ENCODE data around the gene MME. TPM values are rescaled to one million over a fixed set of nuclear protein-coding genes. Genes with fewer than 3 reads are reported as not detected.

The MME gene
- total RNA-seq, 2 donors from 2014 or later, result 30.2 to 31.9 TPM

DNA sequence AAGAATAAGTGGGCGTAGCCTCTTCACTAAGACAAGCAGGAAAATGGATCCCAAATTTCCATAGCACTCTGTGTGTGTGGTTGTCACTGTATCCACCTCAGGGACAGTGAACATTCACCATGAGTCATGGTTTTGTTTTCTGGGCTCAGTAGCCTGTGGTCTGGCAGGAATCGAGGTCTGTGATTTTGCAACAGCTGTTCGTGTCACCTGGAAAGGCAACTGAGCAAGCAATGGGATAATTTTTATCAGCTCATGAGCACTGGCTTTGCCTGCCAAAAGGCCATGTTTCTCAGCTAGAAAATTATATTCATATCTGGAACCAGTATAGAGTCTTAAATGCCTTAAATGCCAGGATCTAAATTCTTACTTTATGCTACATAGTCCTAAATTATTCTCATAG, 152.5 kb downstream of the MME start:
- 93 to 97% methylated on average over 3 of the region's 3 CpGs for WGBS, 2 experiments (ENCODE audit: insufficient coverage in 1 of 2, insufficient read length in 1 of 2)
- no peak overlapping the region for H3K27ac ChIP-seq (ENCODE audit: low read depth, low read length)

DNA sequence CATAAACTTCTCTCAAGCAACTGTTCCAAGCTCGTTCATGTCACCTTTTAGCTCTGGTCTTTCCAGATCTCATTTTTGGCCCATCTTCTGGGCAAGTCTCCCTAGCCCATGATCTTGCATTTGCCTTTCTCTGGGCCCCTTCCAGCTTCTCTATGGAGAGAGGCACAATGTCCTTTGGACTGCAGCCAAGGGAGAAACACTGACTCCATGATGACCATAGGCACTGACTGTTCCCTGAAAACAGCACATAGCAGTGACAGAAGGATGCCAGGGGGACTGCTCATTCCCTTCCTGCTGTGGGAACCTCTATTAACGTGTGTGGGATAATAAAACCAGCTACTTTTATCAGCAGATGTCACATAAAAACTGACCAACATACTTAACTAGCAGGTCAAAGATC, 153.1 kb downstream of the MME start:
- no peak overlapping the region for H3K4me3 ChIP-seq (ENCODE audit: low read length)
- TF ChIP-seq, protein P1, sequence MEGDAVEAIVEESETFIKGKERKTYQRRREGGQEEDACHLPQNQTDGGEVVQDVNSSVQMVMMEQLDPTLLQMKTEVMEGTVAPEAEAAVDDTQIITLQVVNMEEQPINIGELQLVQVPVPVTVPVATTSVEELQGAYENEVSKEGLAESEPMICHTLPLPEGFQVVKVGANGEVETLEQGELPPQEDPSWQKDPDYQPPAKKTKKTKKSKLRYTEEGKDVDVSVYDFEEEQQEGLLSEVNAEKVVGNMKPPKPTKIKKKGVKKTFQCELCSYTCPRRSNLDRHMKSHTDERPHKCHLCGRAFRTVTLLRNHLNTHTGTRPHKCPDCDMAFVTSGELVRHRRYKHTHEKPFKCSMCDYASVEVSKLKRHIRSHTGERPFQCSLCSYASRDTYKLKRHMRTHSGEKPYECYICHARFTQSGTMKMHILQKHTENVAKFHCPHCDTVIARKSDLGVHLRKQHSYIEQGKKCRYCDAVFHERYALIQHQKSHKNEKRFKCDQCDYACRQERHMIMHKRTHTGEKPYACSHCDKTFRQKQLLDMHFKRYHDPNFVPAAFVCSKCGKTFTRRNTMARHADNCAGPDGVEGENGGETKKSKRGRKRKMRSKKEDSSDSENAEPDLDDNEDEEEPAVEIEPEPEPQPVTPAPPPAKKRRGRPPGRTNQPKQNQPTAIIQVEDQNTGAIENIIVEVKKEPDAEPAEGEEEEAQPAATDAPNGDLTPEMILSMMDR (conservative IDR thresholded peaks at IDR 0.05), result no peak
- H3K36me3 ChIP-seq (ENCODE audit: control insufficient read depth, insufficient read depth, low read length), result no peaks in the 10 kb centered on the region
- no peaks in the 10 kb centered on the region for H3K27me3 Mint-ChIP-seq (ENCODE audit: insufficient read depth)
- no peaks in the 10 kb centered on the region for H3K27me3 ChIP-seq (ENCODE audit: control insufficient read depth, insufficient read depth, low read length, poor library complexity, severe bottlenecking)
- no peaks in the 10 kb centered on the region for H3K4me1 ChIP-seq (ENCODE audit: control insufficient read depth, insufficient read depth, low read length)
- no peaks in the 10 kb centered on the region for H3K9me3 Mint-ChIP-seq
- H3K4me3 Mint-ChIP-seq, result no peak overlapping the region
- 85 to 89% methylated on average over 2 of the region's 2 CpGs for WGBS, 2 experiments (ENCODE audit: insufficient coverage in 1 of 2, insufficient read length in 1 of 2)
- no peak for DNase-seq
- H3K36me3 Mint-ChIP-seq (ENCODE audit: low read depth), result no peaks in the 10 kb centered on the region
- H3K27ac Mint-ChIP-seq, result no peak overlapping the region
- no peak overlapping the region for H3K9ac ChIP-seq (ENCODE audit: extremely low read depth, low read length, poor library complexity, severe bottlenecking)
- no peak overlapping the region for H3K27ac ChIP-seq (ENCODE audit: low read depth, low read length)
- no peaks in the 10 kb centered on the region for H3K9me3 ChIP-seq (ENCODE audit: control insufficient read depth, low read length)
- no peaks in the 10 kb centered on the region for H3K4me1 Mint-ChIP-seq

More for the DNA sequence above, 152.5 kb downstream of the MME start:
- Histone ChIP-seq H3K4me3 (ENCODE audit: low read length) (no peak overlapping the region), H3K9me3 (ENCODE audit: control insufficient read depth, low read length) (no peaks in the 10 kb centered on the region), H3K27me3 (ENCODE audit: control insufficient read depth, insufficient read depth, low read length, poor library complexity, severe bottlenecking) (no peaks in the 10 kb centered on the region), H3K4me1 (ENCODE audit: control insufficient read depth, insufficient read depth, low read length) (no peaks in the 10 kb centered on the region), H3K9ac (ENCODE audit: extremely low read depth, low read length, poor library complexity, severe bottlenecking) (no peak overlapping the region), H3K36me3 (ENCODE audit: control insufficient read depth, insufficient read depth, low read length) (no peaks in the 10 kb centered on the region)
- no peak overlapping the region for H3K27ac Mint-ChIP-seq
- H3K36me3 Mint-ChIP-seq (ENCODE audit: low read depth), result no peaks in the 10 kb centered on the region
- TF ChIP-seq, protein P1 (conservative IDR thresholded peaks at IDR 0.05), result no peak
- H3K27me3 Mint-ChIP-seq (ENCODE audit: insufficient read depth), result no peaks in the 10 kb centered on the region
- H3K4me1 Mint-ChIP-seq, result no peaks in the 10 kb centered on the region
- H3K4me3 Mint-ChIP-seq, result no peak overlapping the region
- no peaks in the 10 kb centered on the region for H3K9me3 Mint-ChIP-seq
- DNase-seq, result no peak

Other genes with a start within 250 kb of the MME start
- gene STRIT1, start 213.4 kb downstream of the MME start, total RNA-seq, result not detected